Activated T-cell treated with anti-CD3 and anti-CD28 coated beads, Interleukin-2, amount 50 U/mL, for 72 hours (primary cell): ENCODE measurements around the gene TCEANC2. TPM values are rescaled to one million over a fixed set of nuclear protein-coding genes. Genes with fewer than 3 reads are reported as not detected.
"Not testable (repeated sequence)": the region's sequence is repeated elsewhere in the genome, so short reads cannot be mapped to it uniquely, and the experiment has no call there.

Source experiments
- ATAC-seq, 2 donors: fragments of 150-1000 bp; cut with Tn5 transposase; replicated peaks in 1 of 2; 2 replicates each; pipeline ENCODE4 v1.10.0; 2021; ENCODE audit warnings: moderate library complexity in 2 of 2, mild to moderate bottlenecking in 1 of 2
- DNase-seq, 2 donors: peaks; one replicate each; pipeline ENCODE4 v3.0.0; 2021 to 2022; ENCODE audit warnings: mixed read lengths in 1 of 2
- H3K27ac Mint-ChIP-seq: one replicate; pipeline ENCODE4 v1.8.0; 2022; ENCODE audit warnings: mild to moderate bottlenecking, moderate library complexity, mixed read lengths
- H3K27me3 Mint-ChIP-seq: one replicate; pipeline ENCODE4 v1.8.0; 2022; ENCODE audit warnings: low read depth, mixed read lengths
- H3K36me3 Mint-ChIP-seq, 2 donors: one replicate each; pipeline ENCODE4 v1.8.0; 2022; ENCODE audit warnings: mixed read lengths in 2 of 2, mild to moderate bottlenecking in 1 of 2; ENCODE audit not compliant: insufficient read depth in 2 of 2
- H3K4me1 Mint-ChIP-seq: one replicate; pipeline ENCODE4 v1.8.0; 2022; ENCODE audit warnings: low read depth, mixed read lengths
- H3K4me3 Mint-ChIP-seq, 2 donors: one replicate each; pipeline ENCODE4 v1.8.0; 2022; ENCODE audit warnings: mild to moderate bottlenecking in 2 of 2, mixed read lengths in 2 of 2, moderate library complexity in 2 of 2
- H3K9me3 Mint-ChIP-seq, 2 donors: one replicate each; pipeline ENCODE4 v1.8.0; 2022; ENCODE audit warnings: mixed read lengths in 2 of 2
- total RNA-seq, 2 donors: library from RNA; stranded (reverse); gene quantifications; one replicate each; pipeline ENCODE4 v1.2.3, GENCODE V29; 2022

Gene TCEANC2
- total RNA-seq, 2 donors from 2014 or later: 13.8 to 17.0 TPM

GRCh38 chr1:54103414-54103813 lies 50.0 kb downstream of the TCEANC2 start:
- H3K9me3 Mint-ChIP-seq: peaks cover 2 to 5% of the 10 kb centered on the region in 2 donors
- H3K4me1 Mint-ChIP-seq: no peaks in the 10 kb centered on the region
- DNase-seq: no peak
- no peak for ATAC-seq
- no peak overlapping the region for H3K27ac Mint-ChIP-seq
- no peak overlapping the region for H3K4me3 Mint-ChIP-seq
- H3K36me3 Mint-ChIP-seq: peaks cover 2 to 14% of the 10 kb centered on the region in 2 donors
- no peaks in the 10 kb centered on the region for H3K27me3 Mint-ChIP-seq

- H3K4me3 Mint-ChIP-seq, H3K27ac Mint-ChIP-seq, H3K27me3 Mint-ChIP-seq, H3K9me3 Mint-ChIP-seq, DNase-seq, ATAC-seq, H3K4me1 Mint-ChIP-seq: not testable (repeated sequence)
- H3K36me3 Mint-ChIP-seq: peaks cover 2 to 11% of the 10 kb centered on the region in 2 donors
These were observed 51.2 kb downstream of the TCEANC2 start for GRCh38 chr1:54104613-54105012.

- H3K27ac Mint-ChIP-seq: no peak overlapping the region
- H3K36me3 Mint-ChIP-seq: peaks cover 2 to 11% of the 10 kb centered on the region in 2 donors
- DNase-seq (no peak), ATAC-seq (no peak)
- peaks cover 2 to 5% of the 10 kb centered on the region in 2 donors for H3K9me3 Mint-ChIP-seq
- H3K4me1 Mint-ChIP-seq: no peaks in the 10 kb centered on the region
- no peaks in the 10 kb centered on the region for H3K27me3 Mint-ChIP-seq
- no peak overlapping the region for H3K4me3 Mint-ChIP-seq
These were observed 51.7 kb downstream of the TCEANC2 start for GRCh38 chr1:54105080-54105479.

GRCh38 chr1:54105736-54106269 lies 52.4 kb downstream of the TCEANC2 start:
- DNase-seq: no peak
- Mint-ChIP-seq H3K9me3 (peaks cover 2 to 5% of the 10 kb centered on the region in 2 donors), H3K4me1 (no peaks in the 10 kb centered on the region), H3K27ac (no peak overlapping the region), H3K4me3 (no peak overlapping the region), H3K27me3 (no peaks in the 10 kb centered on the region), H3K36me3 (peaks cover 2 to 11% of the 10 kb centered on the region in 2 donors)
- no peak for ATAC-seq

GRCh38 chr1:54107131-54107530 lies 53.7 kb downstream of the TCEANC2 start:
- no peak overlapping the region for H3K4me3 Mint-ChIP-seq
- H3K27ac Mint-ChIP-seq: no peak overlapping the region
- no peaks in the 10 kb centered on the region for H3K27me3 Mint-ChIP-seq
- no peak for DNase-seq
- peaks cover 2 to 5% of the 10 kb centered on the region in 2 donors for H3K9me3 Mint-ChIP-seq
- ATAC-seq: no peak
- no peaks in the 10 kb centered on the region for H3K4me1 Mint-ChIP-seq
- peaks cover 2 to 9% of the 10 kb centered on the region in 2 donors for H3K36me3 Mint-ChIP-seq

- DNase-seq (no peak), ATAC-seq (no peak)
- Mint-ChIP-seq H3K4me1 (no peaks in the 10 kb centered on the region), H3K27ac (no peak overlapping the region), H3K4me3 (no peak overlapping the region), H3K27me3 (no peaks in the 10 kb centered on the region), H3K9me3 (peaks cover 0 to under 1% of the 10 kb centered on the region in 2 donors), H3K36me3 (peaks cover 0 to under 1% of the 10 kb centered on the region in 2 donors)
These were observed 54.7 kb downstream of the TCEANC2 start for GRCh38 chr1:54108156-54108555.

GRCh38 chr1:54109129-54110090 lies 56.0 kb downstream of the TCEANC2 start:
- Mint-ChIP-seq H3K4me3 (no peak overlapping the region), H3K27ac (no peak overlapping the region), H3K9me3 (no peaks in the 10 kb centered on the region), H3K4me1 (no peaks in the 10 kb centered on the region), H3K36me3 (no peaks in the 10 kb centered on the region), H3K27me3 (no peaks in the 10 kb centered on the region)
- ATAC-seq (no peak), DNase-seq (no peak)

- no peak for DNase-seq
- Mint-ChIP-seq H3K27me3 (no peaks in the 10 kb centered on the region), H3K4me1 (no peaks in the 10 kb centered on the region), H3K36me3 (no peaks in the 10 kb centered on the region), H3K4me3 (no peak overlapping the region), H3K9me3 (no peaks in the 10 kb centered on the region), H3K27ac (no peak overlapping the region)
- ATAC-seq: no peak
These were observed 57.6 kb downstream of the TCEANC2 start for GRCh38 chr1:54110996-54111395.

- Mint-ChIP-seq H3K9me3 (no peaks in the 10 kb centered on the region), H3K4me3 (no peak overlapping the region), H3K36me3 (no peaks in the 10 kb centered on the region), H3K4me1 (no peaks in the 10 kb centered on the region), H3K27me3 (no peaks in the 10 kb centered on the region), H3K27ac (no peak overlapping the region)
- ATAC-seq (no peak), DNase-seq (no peak)
These were observed 58.2 kb downstream of the TCEANC2 start for GRCh38 chr1:54111624-54112023.

GRCh38 chr1:54112027-54112426 lies 58.6 kb downstream of the TCEANC2 start:
- no peak overlapping the region for H3K27ac Mint-ChIP-seq
- no peaks in the 10 kb centered on the region for H3K4me1 Mint-ChIP-seq
- no peaks in the 10 kb centered on the region for H3K36me3 Mint-ChIP-seq
- H3K4me3 Mint-ChIP-seq: no peak overlapping the region
- DNase-seq (no peak), ATAC-seq (no peak)
- H3K27me3 Mint-ChIP-seq: no peaks in the 10 kb centered on the region
- H3K9me3 Mint-ChIP-seq: no peaks in the 10 kb centered on the region

- Mint-ChIP-seq H3K27ac (no peak overlapping the region), H3K4me3 (no peak overlapping the region), H3K27me3 (no peaks in the 10 kb centered on the region), H3K36me3 (no peaks in the 10 kb centered on the region), H3K4me1 (no peaks in the 10 kb centered on the region), H3K9me3 (no peaks in the 10 kb centered on the region)
- DNase-seq (no peak), ATAC-seq (no peak)
These were observed 59.4 kb downstream of the TCEANC2 start for GRCh38 chr1:54112705-54113368.

- H3K36me3 Mint-ChIP-seq: no peaks in the 10 kb centered on the region
- H3K9me3 Mint-ChIP-seq: no peaks in the 10 kb centered on the region
- H3K4me1 Mint-ChIP-seq: no peaks in the 10 kb centered on the region
- no peak overlapping the region for H3K27ac Mint-ChIP-seq
- DNase-seq (no peak), ATAC-seq (no peak)
- no peaks in the 10 kb centered on the region for H3K27me3 Mint-ChIP-seq
- H3K4me3 Mint-ChIP-seq: no peak overlapping the region
These were observed 60.6 kb downstream of the TCEANC2 start for GRCh38 chr1:54114001-54114400.

GRCh38 chr1:54114955-54115354 lies 61.5 kb downstream of the TCEANC2 start:
- DNase-seq: no peak
- Mint-ChIP-seq H3K27me3 (no peaks in the 10 kb centered on the region), H3K27ac (no peak overlapping the region), H3K36me3 (no peaks in the 10 kb centered on the region), H3K4me3 (no peak overlapping the region), H3K4me1 (no peaks in the 10 kb centered on the region), H3K9me3 (no peaks in the 10 kb centered on the region)
- ATAC-seq: no peak
